Endothelial cell of umbilical vein (primary cell): ENCODE measurements around the gene AP2A2.

Source experiments
- CTCF ChIP-seq, 2 donors: IDR thresholded peaks; 1 replicate in 1 of 2; 2 replicates in 1 of 2; pipeline ENCODE4 v1.5.1; 2011; ENCODE audit warnings: low read length in 2 of 2, mild to moderate bottlenecking in 2 of 2, moderate library complexity in 2 of 2, control low read depth in 1 of 2, inconsistent platforms in 1 of 2, low read depth in 1 of 2; ENCODE audit not compliant: insufficient read depth in 1 of 2; ENCODE audit errors: extremely low read depth in 1 of 2
- EZH2 ChIP-seq: IDR thresholded peaks from 2 replicates; pipeline ENCODE4 v1.6.1; 2012; ENCODE audit warnings: borderline replicate concordance, low read depth, mild to moderate bottlenecking, moderate library complexity, low read length, inconsistent platforms; ENCODE audit not compliant: severe bottlenecking
- GATA2 ChIP-seq: IDR thresholded peaks from 2 replicates; pipeline ENCODE4 v1.7.0; 2011; ENCODE audit warnings: low read depth, mild to moderate bottlenecking, moderate library complexity, mixed read lengths, low read length; ENCODE audit not compliant: insufficient read length, insufficient read depth
- JUN ChIP-seq: IDR thresholded peaks from 2 replicates; pipeline ENCODE4 v1.6.1; 2011; ENCODE audit warnings: borderline replicate concordance, low read depth; ENCODE audit not compliant: insufficient read length, insufficient read depth
- POLR2A ChIP-seq: IDR thresholded peaks from 2 replicates; pipeline ENCODE4 v1.6.1; 2012; ENCODE audit warnings: low read depth, mild to moderate bottlenecking, control low read depth, low read length
- POLR2AphosphoS5 ChIP-seq: IDR thresholded peaks from 2 replicates; pipeline ENCODE4 v1.6.1; 2012; ENCODE audit warnings: low read depth, mild to moderate bottlenecking, control low read depth, low read length, moderate library complexity; ENCODE audit not compliant: insufficient read depth

- no peak for TF ChIP-seq CTCF (IDR thresholded peaks at IDR 0.05; ENCODE audit: extremely low read depth in 1 of 2, insufficient read depth in 1 of 2, low read depth in 1 of 2, low read length in 2 of 2)
- TF ChIP-seq JUN: no peak
- TF ChIP-seq POLR2A: no peak
- TF ChIP-seq GATA2: no peak
- no peak for TF ChIP-seq POLR2AphosphoS5
- TF ChIP-seq EZH2: no peak
Measured at GRCh38 chr11:951507-951906, 25.8 kb downstream of the AP2A2 start.
